Posterior cingulate gyrus (tissue), 11 donors: ENCODE measurements around the gene KIF1A.

Source experiments
- DNase-seq, 10 donors: peaks; one replicate each; pipeline versions ENCODE4 v3.0.0 to v3.0.0-alpha.2; 2020 to 2021; ENCODE audit warnings: mixed read lengths in 3 of 10
- intact Hi-C: fragments of 100-400 bp; cut with DNase I; formaldehyde crosslinking; loops from one replicate; pipeline ENCODE4 v1.15.1; 2023

KIF1A gene

DNA sequence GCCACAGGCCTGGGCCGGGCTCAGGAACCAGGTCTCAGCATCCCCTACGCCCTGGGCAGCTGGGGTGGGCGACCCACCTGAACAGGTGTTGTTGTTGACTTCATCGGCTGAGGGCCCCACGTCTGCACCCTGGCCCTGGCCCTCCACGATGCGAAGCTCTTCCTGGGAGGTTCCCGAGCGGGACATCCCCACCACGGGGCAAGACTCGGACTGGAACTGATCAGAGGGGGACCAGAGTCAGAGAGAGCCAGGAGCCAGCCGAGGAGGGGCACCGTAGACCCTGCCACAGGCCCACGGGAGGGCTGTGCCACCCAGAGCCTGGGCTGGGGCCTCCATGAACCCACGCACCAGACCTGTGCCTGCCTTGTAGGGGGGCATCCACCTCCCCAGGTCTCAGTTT, 74.1 kb downstream of the KIF1A start:
- intact Hi-C loops = no loop called here
- no peak for DNase-seq

GRCh38 chr2:240745456-240745855, 74.6 kb downstream of the KIF1A start:
- intact Hi-C loops = no loop called here
- DNase-seq = no peak

DNA sequence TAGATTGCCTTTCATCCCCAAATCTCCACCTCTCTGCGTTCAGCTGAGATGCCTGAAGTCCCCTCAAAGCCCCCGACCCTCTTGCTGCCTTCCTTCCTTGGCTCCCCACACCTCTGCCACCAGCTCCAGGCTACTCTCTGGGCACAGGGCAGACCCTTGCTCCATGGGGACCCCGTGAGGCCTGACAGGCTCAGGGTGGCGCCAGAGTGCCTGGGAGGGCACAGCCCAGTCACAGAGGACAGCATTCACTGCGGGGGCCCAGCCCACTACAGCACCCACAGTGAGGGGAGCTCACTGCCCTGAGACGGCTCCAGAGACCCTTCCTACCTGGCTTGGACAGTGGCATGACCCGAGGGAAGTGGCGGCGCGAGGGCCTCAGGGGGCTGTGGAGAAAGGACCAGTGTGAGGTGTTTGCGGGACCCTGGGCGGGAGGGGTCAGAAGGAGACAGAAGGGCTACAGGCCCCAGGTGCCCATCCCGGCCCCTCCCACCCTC, 77.4 kb downstream of the KIF1A start:
- no peak for DNase-seq
- intact Hi-C loops = no loop called here

GRCh38 chr2:240741091-240741490, 78.9 kb downstream of the KIF1A start:
- DNase-seq = no peak
- intact Hi-C loops = no loop called here

GRCh38 chr2:240739797-240740196, 80.2 kb downstream of the KIF1A start:
- no peak for DNase-seq
- intact Hi-C loops = no loop called here

- no peak for DNase-seq
- intact Hi-C loops = no loop called here
Observed at GRCh38 chr2:240737958-240738357, 82.1 kb downstream of the KIF1A start.

DNA sequence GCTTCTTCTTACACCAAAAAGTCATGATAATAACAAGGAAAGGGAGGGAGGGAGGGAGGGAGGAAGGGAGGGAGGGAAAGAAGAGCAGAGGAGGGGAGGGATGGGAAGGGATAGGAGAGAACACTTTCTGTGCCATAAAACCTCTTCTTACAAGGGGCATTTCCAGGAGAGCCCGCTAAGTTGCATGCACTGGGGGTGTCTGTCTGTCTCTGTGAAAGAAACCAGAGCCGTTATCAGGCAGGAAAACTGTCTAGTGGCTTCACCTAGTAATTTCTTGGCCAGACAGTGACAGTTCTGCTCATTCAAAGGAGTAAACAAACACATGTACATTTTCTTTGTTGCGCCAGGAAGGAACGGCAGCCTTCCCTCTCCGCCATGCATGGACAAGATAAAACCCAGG, 82.5 kb downstream of the KIF1A start:
- no peak for DNase-seq
- intact Hi-C loops = no loop called here

- intact Hi-C loops = no loop called here
- DNase-seq = no peak
Observed at GRCh38 chr2:240736281-240737250, 83.5 kb downstream of the KIF1A start.

DNA sequence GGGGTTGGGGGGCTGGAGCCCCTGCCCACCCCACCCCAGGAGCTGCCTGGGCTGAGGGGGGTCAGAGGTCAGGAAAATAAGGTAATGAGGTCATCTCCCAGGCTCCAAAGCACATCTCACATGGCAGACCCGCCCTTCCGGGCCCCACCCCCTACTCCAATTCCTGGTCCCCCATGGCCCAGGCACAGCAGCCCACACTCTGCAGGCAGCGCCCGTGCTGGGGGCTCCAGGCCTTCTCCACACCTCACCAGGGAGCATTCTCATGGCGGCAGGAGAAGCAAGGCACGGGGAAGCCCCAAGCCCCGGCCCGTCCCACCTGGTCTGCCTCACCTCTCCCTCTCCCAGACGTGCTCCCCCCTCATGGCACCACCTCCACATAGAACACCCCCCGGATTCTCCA, 84.5 kb downstream of the KIF1A start:
- no peak for DNase-seq
- intact Hi-C loops = no loop called here

GRCh38 chr2:240734756-240735155, 85.3 kb downstream of the KIF1A start:
- intact Hi-C loops = no loop called here
- no peak for DNase-seq

DNA sequence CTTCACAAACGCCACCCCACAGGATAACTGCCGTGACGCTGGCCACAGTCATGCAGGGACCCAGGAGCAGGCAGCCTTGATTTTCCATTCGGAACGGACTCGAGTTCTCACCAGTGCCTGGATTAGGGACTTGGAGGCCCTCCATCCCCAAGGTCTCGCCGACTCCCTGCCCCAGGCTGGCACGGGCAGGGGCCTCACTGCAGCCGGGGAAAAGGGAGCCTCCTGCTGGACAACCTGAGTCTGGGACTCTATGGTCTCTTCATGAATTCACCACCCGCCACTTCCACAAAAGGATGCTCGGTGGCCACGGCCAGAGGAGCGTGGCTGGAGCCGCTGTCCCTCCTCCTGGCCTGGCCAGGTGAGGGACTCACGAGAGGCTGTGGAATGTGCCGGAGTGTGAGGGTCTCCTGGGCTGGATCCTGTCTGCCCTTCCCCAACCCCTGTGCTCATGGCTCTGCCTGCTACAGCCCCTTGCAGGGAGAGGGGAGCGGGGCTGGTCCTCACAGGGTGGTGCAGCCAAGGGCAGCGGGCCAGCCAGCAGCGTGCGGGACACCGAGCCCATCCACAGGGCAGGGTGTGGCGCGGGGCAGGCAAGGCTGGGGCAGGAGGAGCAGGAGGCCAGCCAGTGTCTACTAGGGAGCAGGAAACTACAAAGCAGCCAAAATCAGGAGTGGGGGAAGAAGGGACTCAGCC, 86.1 kb downstream of the KIF1A start:
- DNase-seq = no peak
- intact Hi-C loops = no loop called here

DNA sequence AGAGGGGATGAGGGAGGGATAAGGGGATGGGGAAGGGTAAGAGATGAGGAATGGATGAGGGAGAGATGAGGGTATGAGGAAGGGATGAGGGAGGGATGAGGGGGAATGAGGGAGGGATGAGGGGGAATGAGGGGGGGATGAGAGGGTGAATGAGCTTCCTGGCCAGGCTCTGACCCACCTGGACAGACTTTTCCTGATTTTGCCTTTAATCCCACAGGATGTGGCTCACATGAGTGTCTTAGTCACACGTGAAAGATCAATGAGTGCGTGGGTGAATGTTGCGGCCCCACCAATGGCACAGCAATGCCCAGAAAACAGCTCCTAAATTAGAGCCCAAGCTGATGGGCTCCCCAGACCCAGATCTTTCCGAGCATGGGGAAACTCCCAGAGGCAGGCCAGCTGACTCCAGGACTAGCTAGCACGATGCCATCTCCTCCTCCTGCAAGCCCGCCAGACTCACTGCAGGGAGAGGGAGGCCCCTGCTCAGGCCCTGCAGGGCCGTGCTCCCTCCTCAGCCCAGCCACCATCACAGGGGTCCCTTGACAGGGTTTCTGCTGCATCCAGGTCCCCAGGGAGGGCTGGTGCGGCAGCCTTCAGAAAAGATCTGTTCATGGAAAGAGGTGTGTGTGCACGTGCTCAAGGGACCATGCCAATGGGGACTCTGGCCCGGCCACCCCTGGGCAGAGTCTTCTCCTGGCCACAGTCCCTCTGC, 87.0 kb downstream of the KIF1A start:
- intact Hi-C loops = no loop called here
- no peak for DNase-seq

GRCh38 chr2:240732184-240732583, 87.8 kb downstream of the KIF1A start:
- no peak for DNase-seq
- intact Hi-C loops = no loop called here

- DNase-seq = no peak
- intact Hi-C loops = no loop called here
Observed at GRCh38 chr2:240731178-240731545, 88.9 kb downstream of the KIF1A start.

GRCh38 chr2:240730501-240731177, 89.4 kb downstream of the KIF1A start:
- no peak for DNase-seq

DNA sequence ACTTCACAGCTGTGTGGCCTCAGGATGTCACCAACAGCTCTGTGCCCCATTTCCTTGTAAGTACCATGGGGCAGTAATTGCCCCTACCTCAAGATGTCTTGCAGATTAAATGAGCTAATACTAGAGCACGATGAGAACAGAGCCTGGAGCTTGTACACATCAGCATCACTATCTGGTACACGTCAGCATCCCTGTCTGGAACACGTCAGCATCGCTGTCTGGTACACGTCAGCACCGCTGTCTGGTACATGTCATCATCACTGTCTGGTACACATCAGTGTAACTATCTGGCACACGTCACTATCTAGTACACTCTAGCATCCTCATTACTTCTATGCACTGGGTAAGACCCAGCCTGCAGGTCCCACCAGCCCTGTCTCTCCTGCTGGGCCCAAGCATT, 91.2 kb downstream of the KIF1A start:
- intact Hi-C loops = no loop called here
- no peak for DNase-seq

More at GRCh38 chr2:240730501-240731177, 89.4 kb downstream of the KIF1A start:
- intact Hi-C loops = no loop called here

GRCh38 chr2:240728361-240728760, 91.7 kb downstream of the KIF1A start:
- intact Hi-C loops = no loop called here
- DNase-seq = no peak

DNA sequence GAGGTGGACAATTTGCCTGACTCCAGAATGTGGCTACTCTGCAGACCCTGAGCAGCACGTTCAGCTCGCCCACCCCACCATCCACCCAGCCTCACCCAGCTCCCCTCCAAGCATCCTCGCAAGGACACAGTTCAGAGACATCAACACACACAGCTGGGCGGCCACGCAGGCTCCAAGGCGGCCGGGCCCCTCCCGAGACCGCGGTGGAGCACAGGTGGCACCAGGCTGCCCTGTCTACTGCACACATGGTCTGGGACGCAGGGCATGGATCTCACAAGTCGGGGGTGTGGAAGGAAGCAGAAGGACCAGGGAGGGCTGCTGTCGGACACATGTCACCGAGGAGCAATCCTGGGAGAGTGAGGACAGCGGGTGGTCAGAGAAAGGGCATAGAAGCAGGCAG, 92.1 kb downstream of the KIF1A start:
- DNase-seq = no peak
- intact Hi-C loops = no loop called here

GRCh38 chr2:240727439-240727838, 92.6 kb downstream of the KIF1A start:
- peak in 1 of 10 donors; percentile 83 for DNase-seq
- intact Hi-C loops = no loop called here

DNA sequence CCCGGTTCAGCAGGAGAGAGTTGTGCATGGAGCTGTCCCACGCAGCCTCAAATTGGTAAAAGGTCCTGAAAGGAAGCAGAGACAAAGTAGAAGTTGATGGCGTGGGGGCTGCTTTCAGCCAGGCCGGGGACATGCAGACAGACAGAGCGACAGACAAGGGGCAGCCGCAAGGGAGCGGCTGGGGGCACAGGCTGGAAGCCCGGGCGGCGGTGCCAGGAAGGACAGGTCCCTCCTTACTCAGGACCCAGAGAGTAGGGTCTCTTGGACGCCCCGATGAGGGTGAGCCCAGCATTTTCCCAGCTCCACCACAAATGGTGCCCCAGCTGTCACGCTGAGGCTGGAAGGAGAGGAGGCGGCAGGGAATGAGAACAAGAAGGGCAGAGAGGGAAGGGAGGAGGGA, 93.1 kb downstream of the KIF1A start:
- no peak for DNase-seq
- intact Hi-C loops = no loop called here

- no peak for DNase-seq
- intact Hi-C loops = no loop called here
Observed at GRCh38 chr2:240725671-240726070, 94.3 kb downstream of the KIF1A start.
